Body of pancreas (tissue), 4 donors: ENCODE measurements around the gene CDKL4.

Source experiments
- POLR2A ChIP-seq, 3 donors: fragments of 450-650 bp; IDR thresholded peaks; one replicate each; pipeline ENCODE4 v1.6.1; 2016; ENCODE audit warnings: antibody characterized with exemption in 3 of 3, mild to moderate bottlenecking in 2 of 3
- TF ChIP-seq, protein P1 (sequence below), 7 experiments: fragments of 450-650 bp in 4 of 7; fragments of 200-600 bp in 3 of 7; sonication (generic) in 3 of 7; IDR thresholded peaks; one replicate each; pipeline ENCODE4 v1.5.1; 2016 to 2019; ENCODE audit warnings: antibody characterized with exemption in 7 of 7

DNA sequence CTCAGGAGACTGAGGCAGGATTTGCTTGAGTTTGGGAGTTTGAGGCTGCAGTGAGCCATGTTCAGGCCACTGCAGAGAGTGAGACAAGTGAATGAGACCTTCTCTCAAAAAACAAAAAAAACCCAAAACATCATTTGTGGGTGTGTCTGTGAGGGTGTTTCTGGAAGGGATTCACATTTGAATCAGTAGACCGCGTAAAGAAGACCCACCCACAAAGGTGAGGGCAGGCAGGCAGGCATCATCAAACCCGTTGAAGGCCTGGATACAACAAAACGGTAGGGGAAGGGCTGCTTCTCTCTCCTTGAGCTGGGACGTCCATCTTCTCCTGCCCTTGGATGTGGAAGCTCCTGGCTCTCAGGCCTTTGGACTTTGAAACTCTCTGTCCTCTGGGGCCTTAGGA is 25.4 kb downstream of the CDKL4 start:
- TF ChIP-seq, protein P1, sequence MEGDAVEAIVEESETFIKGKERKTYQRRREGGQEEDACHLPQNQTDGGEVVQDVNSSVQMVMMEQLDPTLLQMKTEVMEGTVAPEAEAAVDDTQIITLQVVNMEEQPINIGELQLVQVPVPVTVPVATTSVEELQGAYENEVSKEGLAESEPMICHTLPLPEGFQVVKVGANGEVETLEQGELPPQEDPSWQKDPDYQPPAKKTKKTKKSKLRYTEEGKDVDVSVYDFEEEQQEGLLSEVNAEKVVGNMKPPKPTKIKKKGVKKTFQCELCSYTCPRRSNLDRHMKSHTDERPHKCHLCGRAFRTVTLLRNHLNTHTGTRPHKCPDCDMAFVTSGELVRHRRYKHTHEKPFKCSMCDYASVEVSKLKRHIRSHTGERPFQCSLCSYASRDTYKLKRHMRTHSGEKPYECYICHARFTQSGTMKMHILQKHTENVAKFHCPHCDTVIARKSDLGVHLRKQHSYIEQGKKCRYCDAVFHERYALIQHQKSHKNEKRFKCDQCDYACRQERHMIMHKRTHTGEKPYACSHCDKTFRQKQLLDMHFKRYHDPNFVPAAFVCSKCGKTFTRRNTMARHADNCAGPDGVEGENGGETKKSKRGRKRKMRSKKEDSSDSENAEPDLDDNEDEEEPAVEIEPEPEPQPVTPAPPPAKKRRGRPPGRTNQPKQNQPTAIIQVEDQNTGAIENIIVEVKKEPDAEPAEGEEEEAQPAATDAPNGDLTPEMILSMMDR (IDR thresholded peaks at IDR 0.05), result no peak
- TF ChIP-seq POLR2A (IDR thresholded peaks at IDR 0.05), result no peak
